IPS-18c (cell line): ENCODE data around the gene RAPGEF6.
"Not testable (repeated sequence)": the region's sequence is repeated elsewhere in the genome, so short reads cannot be mapped to it uniquely, and the experiment has no call there.

Source experiments
- H3K4me3 ChIP-seq: 2 replicates; pipeline ENCODE4 v1.7.0; 2013; ENCODE audit warnings: low read depth, mild to moderate bottlenecking, low read length, moderate library complexity; ENCODE audit not compliant: insufficient read depth
- H3K9me3 ChIP-seq: one replicate; pipeline ENCODE4 v1.6.1; 2013; ENCODE audit warnings: mild to moderate bottlenecking, low read length, moderate library complexity; ENCODE audit not compliant: control insufficient read depth, insufficient read depth

RAPGEF6 gene

DNA sequence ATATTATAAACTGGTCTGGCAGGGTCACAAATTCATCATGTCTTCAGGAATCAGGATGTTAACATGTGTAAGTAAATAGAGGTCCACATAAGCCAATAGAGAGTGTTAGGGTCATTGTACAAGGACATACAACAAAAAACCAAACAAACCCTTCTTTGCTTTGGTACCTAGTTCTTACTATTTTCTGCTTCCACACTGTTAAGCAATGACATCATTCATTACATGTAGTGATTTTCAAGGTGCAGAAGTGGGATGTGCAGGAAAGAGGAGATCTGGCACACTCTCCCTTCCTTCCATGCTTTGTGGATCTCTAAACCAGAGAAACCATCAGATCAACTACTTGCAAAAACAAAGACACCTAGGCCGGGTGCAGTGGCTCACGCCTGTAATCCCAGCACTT, 184.1 kb downstream of the RAPGEF6 start:
- Histone ChIP-seq H3K9me3 (peaks cover 2% of the 10 kb centered on the region), H3K4me3 (no peak overlapping the region)

DNA sequence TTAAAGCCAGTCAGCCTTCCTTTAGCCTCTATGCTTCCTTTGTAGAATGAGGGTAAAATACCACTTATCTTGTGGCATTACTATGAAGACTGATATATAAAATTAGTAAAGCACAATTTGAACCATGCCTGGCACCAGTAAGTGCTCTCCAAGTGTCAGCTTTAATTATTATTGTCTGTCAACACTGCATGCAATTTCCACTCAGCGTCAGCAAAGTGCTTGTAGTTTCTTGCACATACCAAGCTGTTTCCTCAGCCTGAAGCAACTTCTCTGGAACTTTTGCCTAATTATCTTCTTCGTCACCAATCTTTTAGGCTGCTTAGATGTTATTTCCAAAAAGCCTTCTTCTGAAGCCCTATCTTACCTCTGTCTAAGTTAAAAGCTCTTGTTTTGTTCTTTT, 193.8 kb downstream of the RAPGEF6 start:
- Histone ChIP-seq H3K4me3 (no peak overlapping the region), H3K9me3 (no peaks in the 10 kb centered on the region)

DNA sequence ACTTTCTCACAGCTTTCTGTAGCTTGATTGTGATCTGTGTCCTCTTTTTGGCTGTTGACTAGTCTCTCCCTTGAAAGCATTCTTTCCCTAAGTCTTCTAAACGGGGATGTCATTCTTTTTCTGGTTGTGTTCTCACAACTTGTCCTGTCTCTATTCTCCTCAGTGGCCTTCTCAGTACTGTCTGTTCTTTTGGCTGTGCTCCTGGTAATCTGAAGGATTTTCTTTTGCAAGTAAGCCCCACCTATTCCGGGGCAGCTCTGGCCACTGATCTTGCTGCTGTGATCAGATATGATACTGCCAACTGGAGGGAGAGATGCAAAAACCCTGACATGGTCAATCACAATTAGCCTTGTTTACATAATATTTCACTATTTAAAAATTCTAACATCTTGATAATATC, 198.9 kb downstream of the RAPGEF6 start:
- no peaks in the 10 kb centered on the region for H3K9me3 ChIP-seq
- H3K4me3 ChIP-seq: no peak overlapping the region

DNA sequence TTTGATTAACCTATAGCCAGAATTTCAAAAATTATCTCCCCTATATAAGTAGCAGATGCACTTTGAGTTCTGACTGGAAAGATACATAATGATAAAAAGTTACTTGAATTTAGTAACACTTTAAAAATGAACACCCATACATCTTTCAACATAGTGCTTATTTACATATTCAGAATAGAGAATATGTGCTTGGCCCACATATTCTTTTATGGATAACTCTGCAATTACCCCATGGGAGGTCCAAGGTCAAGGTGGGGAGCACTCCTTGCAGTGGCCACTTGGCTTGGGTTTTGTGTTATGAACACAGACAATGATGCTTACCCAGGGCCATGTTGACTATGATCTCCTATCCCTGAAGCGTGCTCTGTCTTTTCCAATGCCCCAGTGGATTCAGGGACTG, 201.9 kb downstream of the RAPGEF6 start:
- no peaks in the 10 kb centered on the region for H3K9me3 ChIP-seq

DNA sequence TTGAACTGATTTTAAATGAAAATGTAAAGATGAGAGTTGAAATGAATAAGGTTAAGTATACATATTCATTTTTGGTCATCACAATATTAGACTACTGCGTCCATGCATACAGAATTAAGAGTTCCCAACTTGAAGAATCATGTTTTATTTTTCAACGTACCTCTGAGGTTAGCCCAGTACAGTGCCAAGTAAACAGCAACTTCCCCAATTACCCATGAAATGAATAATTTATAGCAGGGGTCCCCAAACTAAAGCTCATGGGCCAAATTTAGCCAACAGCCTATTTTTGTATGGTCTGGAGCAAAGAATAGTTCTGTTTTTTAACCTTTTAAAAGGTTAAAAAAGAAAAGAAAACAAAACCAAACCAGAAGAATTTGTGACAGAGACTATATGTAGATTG, 203.2 kb downstream of the RAPGEF6 start:
- Histone ChIP-seq H3K4me3 (no peak overlapping the region), H3K9me3 (no peaks in the 10 kb centered on the region)

More for the DNA sequence above, 201.9 kb downstream of the RAPGEF6 start:
- no peak overlapping the region for H3K4me3 ChIP-seq

DNA sequence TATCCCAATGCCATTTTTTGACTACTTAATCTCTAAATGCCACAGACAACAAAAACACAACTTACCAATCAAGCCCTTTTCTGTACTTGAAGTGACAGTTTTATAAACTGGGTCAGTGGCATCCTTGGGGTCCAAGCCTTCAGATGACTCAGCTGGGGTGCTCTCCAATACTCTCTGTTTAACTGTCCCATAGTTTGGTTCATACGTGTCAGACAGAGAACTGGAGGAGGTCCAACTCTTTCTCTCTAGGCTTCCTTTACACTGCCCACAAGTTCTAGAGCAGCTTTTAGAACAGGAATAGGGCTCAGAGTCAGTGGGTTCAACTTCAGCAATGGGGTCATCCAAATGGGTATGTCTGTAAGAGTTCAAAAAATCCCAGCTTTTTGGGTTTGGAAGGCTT, 204.2 kb downstream of the RAPGEF6 start:
- Histone ChIP-seq H3K4me3 (no peak overlapping the region), H3K9me3 (no peaks in the 10 kb centered on the region)

DNA sequence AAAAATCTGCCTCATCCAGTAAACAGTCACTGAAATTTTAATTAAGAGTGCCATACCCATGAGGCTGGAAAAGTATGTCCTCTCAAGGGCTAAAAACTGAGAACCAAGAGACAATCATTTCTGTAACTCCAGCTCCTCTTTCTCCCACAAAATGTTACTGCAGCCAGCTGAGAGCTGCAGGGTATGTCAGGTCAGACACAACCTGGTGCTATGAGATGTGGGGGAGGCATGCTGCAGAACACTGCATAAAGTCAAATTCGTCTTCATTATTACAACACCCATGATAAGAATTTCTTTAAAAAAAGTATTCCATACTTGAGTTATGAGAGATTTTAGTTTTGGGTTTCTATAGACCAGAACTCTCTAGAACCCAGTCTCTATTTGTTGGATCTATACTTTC, 209.0 kb downstream of the RAPGEF6 start:
- H3K9me3 ChIP-seq: no peaks in the 10 kb centered on the region
- no peak overlapping the region for H3K4me3 ChIP-seq

DNA sequence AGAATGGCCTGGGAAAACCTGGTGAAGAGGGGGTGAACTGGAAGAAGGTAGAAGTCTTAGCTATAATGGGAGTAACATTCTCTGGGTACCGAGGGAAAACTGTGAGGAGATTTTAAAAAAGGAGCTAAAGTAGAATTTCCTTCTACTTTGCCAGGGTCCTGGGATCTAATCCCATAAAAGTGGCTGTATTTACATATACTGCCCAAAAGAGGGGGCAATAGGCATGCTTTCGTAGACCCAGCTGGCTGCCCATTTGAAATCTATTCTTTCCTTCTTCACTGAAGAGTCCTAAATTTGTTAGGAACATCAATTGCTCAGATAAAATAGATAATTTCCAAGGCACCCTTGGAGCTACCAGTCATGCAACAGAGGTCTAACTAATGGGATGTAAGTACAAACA, 212.0 kb downstream of the RAPGEF6 start:
- Histone ChIP-seq H3K9me3 (no peaks in the 10 kb centered on the region), H3K4me3 (no peak overlapping the region)

DNA sequence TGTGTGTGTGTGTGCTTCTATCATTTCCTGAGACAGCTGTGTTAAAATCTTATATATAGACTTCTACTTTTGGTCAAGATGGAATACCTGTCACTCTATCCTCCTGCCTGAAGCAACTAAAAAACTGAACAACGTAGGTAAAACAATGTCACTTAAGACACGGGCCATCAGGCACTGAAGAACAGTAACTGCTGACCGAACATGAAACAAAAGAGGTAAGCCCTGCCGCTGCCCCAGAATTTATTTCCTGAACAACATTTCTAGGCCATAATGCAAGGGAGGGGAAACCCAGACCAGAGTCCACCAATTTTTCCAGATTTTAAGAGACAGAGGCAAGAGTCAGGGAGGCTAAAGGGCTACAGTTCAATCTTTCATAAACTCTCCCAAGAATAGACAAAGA, 215.2 kb downstream of the RAPGEF6 start:
- H3K4me3 ChIP-seq: no peak overlapping the region

DNA sequence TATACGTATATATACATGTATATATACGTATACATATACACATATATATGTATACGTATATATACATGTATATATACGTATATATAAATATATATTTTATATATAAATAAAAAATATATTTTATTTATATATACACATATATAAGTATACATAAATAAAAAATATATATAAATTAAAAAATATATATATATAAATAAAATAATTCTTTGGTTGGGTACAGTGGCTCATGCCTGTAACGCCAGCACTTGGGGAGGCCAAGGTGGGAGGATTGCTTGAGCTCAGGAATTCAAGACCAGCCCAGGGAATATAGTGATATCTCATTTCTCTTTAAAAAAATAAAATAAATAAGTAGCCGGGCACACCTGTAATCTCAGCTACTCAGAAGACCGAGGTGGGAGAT, 216.2 kb downstream of the RAPGEF6 start:
- Histone ChIP-seq H3K9me3 (no peaks in the 10 kb centered on the region), H3K4me3 (no peak overlapping the region)

More for the DNA sequence above, 215.2 kb downstream of the RAPGEF6 start:
- H3K9me3 ChIP-seq: no peaks in the 10 kb centered on the region

DNA sequence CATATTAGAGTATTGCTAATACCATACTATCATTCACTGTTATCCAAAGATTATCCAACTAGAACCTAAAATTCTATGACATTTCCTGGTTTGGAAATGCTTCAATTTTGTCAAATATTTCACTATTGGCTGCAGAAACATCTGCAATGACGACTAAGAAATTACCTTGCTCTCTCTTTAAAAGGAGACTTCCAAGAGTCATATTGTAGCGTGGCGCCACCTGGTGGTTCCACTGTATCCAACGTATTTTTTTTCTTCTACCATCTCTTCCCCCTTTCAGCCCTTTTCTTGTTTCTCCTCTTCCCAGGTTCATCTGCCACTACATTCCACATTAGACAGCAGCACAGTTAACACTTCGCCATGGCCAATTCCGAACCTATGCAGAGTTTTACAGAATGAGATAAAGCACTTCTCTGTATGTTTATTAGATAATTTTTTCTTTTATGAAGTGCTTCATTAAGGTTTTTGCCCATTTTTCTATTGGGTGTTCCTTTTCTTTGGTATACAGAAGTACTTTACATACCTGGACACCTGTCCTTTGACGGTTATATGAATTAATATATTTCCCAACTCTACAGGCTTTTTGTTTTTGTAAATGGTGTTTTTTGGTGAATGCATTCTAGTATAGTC, 217.7 kb downstream of the RAPGEF6 start:
- Histone ChIP-seq H3K4me3 (no peak overlapping the region), H3K9me3 (peaks cover 2% of the 10 kb centered on the region)

DNA sequence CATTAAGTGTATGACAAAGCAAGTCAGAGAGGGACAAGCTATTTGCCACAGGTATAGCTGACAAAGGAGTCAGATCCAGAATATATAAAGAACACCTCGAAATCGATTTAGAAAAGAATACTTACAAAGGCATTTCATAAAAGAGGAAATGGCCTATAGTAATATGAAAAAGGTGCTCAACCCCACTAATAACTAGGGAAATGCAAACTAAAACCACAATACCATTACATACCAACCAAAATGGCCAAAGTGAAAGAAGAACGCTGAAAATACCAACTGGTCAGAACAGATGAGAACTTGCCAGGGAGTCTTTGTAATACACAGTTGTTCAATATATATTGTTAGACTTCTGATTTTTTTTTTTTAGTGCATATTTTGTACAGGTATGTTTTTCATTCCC, 218.3 kb downstream of the RAPGEF6 start:
- H3K4me3 ChIP-seq: no peak overlapping the region

DNA sequence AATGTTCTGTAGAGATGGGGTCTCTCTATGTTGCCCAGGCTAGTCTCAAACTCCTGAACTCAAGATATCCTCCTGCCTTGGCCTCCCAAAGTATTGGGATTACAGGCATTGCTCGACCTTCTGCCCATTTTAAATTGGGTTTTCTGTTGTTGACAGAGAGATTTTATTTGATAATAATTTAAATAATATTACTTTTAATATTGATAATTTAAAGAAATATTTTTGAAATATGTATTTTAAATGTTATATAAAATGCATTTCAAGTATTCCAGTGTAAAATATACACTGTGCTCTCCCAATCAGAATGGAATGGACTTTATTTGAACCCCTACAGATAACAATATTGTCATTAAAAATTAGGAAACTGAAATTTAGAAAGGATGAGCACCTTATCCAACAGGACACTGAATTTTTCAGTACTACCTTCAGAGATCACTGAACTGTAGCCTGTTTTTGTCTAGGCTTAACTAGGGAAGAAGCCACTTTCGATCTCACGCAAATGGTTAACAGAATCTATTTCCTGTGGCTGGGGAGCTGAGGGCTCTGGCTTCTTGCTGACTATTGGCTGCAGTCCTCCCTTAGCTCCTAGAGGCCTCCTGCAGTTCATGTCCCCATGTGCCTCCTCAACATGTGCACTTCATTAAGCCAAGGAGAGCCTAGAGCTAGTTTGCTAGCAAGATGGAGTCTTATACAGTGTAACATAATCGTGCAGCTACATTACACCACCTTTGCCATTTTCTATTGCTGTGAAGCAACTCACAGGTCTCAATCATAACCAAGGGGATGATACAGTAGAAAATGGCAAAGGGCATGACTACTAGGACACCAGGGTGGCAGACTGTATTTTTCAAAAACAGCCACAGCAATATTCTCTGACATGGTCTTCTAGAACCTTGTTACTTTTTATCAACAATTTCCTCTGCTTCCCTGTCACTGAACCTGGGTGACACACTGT, 221.1 kb downstream of the RAPGEF6 start:
- Histone ChIP-seq H3K4me3 (no peak overlapping the region), H3K9me3 (peaks cover 2% of the 10 kb centered on the region)

More for the DNA sequence above, 218.3 kb downstream of the RAPGEF6 start:
- H3K9me3 ChIP-seq: peaks cover 2% of the 10 kb centered on the region

DNA sequence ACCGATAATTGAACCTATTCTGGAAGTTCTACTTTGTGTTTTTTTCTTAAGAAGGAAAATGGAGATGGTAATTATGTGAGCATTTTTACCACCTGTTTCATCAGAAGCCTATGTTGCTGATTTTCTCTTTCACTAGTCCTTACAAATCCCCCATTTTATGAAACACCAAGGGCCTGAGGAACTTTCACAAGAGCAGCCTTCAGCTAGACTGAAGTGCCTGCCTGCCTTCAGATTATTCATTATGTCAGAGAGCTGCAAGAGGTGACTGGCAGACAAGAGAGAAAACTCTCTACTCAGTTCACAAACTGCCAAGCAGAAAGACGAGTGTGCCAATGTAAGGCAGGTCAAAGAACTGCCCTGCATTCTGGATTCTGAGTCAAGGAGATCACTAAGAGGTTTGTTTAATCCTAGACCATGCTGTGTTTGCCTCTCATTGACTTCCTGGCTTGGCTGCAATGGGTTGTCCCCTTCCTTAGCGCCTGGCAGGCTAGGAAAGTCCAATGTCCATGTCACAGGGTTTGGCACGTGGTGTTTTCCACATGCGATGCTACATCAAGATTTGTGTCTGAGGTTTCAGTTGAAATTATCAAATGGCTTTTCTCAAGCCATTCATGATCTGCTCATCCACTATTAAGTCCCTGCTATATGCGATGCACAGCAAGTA, 227.9 kb downstream of the RAPGEF6 start:
- Histone ChIP-seq H3K4me3 (no peak overlapping the region), H3K9me3 (no peaks in the 10 kb centered on the region)

DNA sequence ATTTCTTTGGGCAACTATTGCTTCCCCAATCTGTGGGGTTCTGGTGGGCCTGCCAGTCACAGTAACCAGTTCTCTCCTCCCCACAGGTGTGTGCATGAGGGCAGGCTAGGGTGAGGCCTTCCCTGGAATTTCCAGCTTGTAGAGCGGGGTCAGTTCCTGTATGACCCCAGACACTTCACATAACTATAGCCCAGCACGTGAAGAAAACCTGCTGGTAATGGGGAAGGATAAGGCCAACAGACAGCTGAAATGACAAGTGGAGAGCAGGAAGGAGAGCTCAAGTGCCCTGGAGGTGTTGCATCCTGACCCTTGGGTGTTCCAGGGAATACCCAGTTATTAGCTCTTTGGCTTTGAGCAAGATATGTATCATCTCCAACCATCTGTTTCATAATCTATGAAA, 229.0 kb downstream of the RAPGEF6 start:
- Histone ChIP-seq H3K4me3 (no peak overlapping the region), H3K9me3 (no peaks in the 10 kb centered on the region)

DNA sequence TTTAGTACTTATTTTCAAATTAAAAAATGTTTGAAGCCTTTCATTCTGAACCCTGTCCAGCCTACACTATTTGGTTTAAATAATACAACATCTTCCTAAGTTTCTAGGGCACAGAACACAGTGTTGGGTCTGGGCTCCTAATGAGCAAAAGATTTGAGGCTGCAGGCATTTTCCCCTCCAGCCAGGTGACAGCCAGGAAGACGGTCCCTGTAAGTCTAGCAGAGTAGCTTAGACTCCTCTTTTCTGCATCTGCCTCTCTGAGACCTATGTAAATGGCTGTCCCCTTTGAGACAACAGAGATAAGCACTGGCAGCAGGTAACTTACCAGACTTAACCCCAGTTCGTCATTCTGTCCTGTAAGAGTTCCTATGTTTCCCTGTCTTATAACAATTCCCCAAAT, 229.4 kb downstream of the RAPGEF6 start:
- no peaks in the 10 kb centered on the region for H3K9me3 ChIP-seq
- H3K4me3 ChIP-seq: no peak overlapping the region

DNA sequence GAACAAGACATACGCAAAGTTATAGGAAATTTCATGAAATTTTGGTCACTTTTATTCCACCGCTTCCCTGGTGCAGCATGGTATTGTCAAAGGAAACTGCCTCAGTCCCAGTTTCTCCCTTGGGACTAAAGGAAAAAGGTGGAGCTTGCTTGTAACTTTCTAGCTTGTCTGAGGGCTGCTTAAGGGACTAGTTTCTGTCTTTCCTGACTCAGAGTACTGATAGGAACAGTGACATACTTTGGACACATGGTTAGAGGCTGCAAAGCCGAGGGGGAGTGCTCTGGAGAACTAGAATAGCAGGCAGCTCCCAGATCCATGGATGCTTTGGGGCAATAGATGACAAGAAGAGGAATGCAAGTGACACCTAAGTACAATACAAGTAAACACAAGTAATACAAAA, 234.4 kb downstream of the RAPGEF6 start:
- no peaks in the 10 kb centered on the region for H3K9me3 ChIP-seq
- H3K4me3 ChIP-seq: no peak overlapping the region

DNA sequence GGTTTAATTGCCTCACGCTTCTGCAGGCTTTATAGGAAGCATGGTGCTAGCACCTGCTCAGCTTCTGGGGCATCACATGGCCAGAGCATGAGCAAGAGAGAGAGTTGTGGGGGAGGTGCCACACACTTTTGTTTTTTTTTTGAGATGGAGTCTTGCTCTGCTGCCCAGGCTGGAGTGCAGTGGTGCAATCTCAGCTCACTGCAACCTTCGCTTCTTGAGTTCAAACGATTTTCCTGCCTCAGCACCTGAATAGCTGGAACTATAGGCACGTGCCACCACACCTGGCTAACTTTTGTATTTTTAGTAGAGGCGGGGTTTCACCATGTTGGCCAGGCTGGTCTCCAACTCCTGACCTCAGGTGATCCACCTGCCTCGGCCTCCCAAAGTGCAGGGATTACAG, 236.0 kb downstream of the RAPGEF6 start:
- not testable (repeated sequence) for H3K4me3 ChIP-seq, H3K9me3 ChIP-seq
